ENCODE data around the gene USP6.
"Not testable (repeated sequence)": the region's sequence is repeated elsewhere in the genome, so short reads cannot be mapped to it uniquely, and the experiment has no call there.

GRCh38 chr17:5161793-5162192 lies 46.0 kb downstream of the USP6 start:
- not testable (repeated sequence) for TF ChIP-seq BHLHE40 (IDR thresholded peaks at IDR 0.05; ENCODE audit: low read length); PLRG1 (conservative IDR thresholded peaks at IDR 0.05); CTCF (CRISPR knock-in tag; IDR thresholded peaks at IDR 0.05); HOXA3 (CRISPR knock-in tag; IDR thresholded peaks at IDR 0.05); REPIN1 (CRISPR knock-in tag; IDR thresholded peaks at IDR 0.05; ENCODE audit: borderline replicate concordance, low read depth); POLR2A (IDR thresholded peaks at IDR 0.05; ENCODE audit: insufficient read depth in 1 of 2, low read depth in 2 of 2, low read length in 2 of 2); SRY (CRISPR knock-in tag; IDR thresholded peaks at IDR 0.05); ZNF639 (CRISPR knock-in tag; conservative IDR thresholded peaks at IDR 0.05); MBD4 (IDR thresholded peaks at IDR 0.05; ENCODE audit: borderline replicate concordance, low read length); CREB3 (CRISPR knock-in tag; IDR thresholded peaks at IDR 0.05); SMARCC2 (IDR thresholded peaks at IDR 0.05); ZFP36L1 (CRISPR knock-in tag; IDR thresholded peaks at IDR 0.05); RBM22 (optimal IDR thresholded peaks at IDR 0.05; ENCODE audit: low read length); EZH2 (conservative IDR thresholded peaks at IDR 0.05; ENCODE audit: low read depth, low read length)

All from HepG2 (cell line).